Naive B cell (primary cell): ENCODE results near the gene NFKBIE. TPM values are rescaled to one million over a fixed set of nuclear protein-coding genes. Genes with fewer than 3 reads are reported as not detected.

Source experiments
- ATAC-seq, 2 donors: fragments of 150-1000 bp; cut with Tn5 transposase; 2 replicates each; pipeline ENCODE4 v1.10.0; 2021; ENCODE audit warnings: low read depth in 2 of 2, mild to moderate bottlenecking in 2 of 2, moderate library complexity in 2 of 2
- DNase-seq: peaks from one replicate; pipeline ENCODE4 v3.0.0; 2022
- H3K27ac Mint-ChIP-seq, 6 donors: one replicate each; pipeline ENCODE4 v1.8.0; 2020 to 2022; ENCODE audit warnings: mild to moderate bottlenecking in 6 of 6, mixed read lengths in 6 of 6, moderate library complexity in 5 of 6, inconsistent platforms in 2 of 6
- H3K27me3 Mint-ChIP-seq, 3 donors: one replicate each; pipeline ENCODE4 v1.8.0; 2021 to 2022; ENCODE audit warnings: mixed read lengths in 3 of 3, mild to moderate bottlenecking in 1 of 3
- H3K36me3 Mint-ChIP-seq, 2 donors: one replicate each; pipeline ENCODE4 v1.8.0; 2020 to 2022; ENCODE audit warnings: mixed read lengths in 2 of 2, inconsistent platforms in 1 of 2, mild to moderate bottlenecking in 1 of 2
- H3K4me1 Mint-ChIP-seq, 3 donors: one replicate each; pipeline ENCODE4 v1.8.0; 2020 to 2022; ENCODE audit warnings: mixed read lengths in 3 of 3, inconsistent platforms in 1 of 3, mild to moderate bottlenecking in 1 of 3, moderate library complexity in 1 of 3
- H3K4me3 Mint-ChIP-seq, 8 donors: one replicate each; pipeline ENCODE4 v1.8.0; 2020 to 2022; ENCODE audit warnings: mild to moderate bottlenecking in 8 of 8, mixed read lengths in 8 of 8, moderate library complexity in 8 of 8, inconsistent platforms in 2 of 8
- H3K9me3 Mint-ChIP-seq, 7 donors: one replicate each; pipeline ENCODE4 v1.8.0; 2020 to 2022; ENCODE audit warnings: mixed read lengths in 7 of 7, mild to moderate bottlenecking in 5 of 7, inconsistent platforms in 2 of 7, moderate library complexity in 1 of 7
- polyA plus RNA-seq, 6 donors: library from polyadenylated mRNA; unstranded; fragments of 300-500 nt; fragmentation: Illumina TruSeq; gene quantifications; one replicate each; pipeline ENCODE4 v1.2.3, GENCODE V29; 2021; ENCODE audit warnings: low read depth in 6 of 6

Gene NFKBIE
- polyA plus RNA-seq, 6 donors from 2014 or later: 22.1 to 30.8 (median 27.9) TPM

- Mint-ChIP-seq H3K4me1 (peaks cover 25 to 29% (median 28%) of the 10 kb centered on the region in 3 donors), H3K4me3 (peak overlapping the region in 2 of 8 donors; percentile 9 to 87), H3K27me3 (peaks cover 0 to 13% (median 0%) of the 10 kb centered on the region in 3 donors), H3K36me3 (no peaks in the 10 kb centered on the region), H3K27ac (peak overlapping the region in 1 of 6 donors; percentile 56), H3K9me3 (no peaks in the 10 kb centered on the region)
- DNase-seq (no peak), ATAC-seq (no peak)
These were observed 39.6 kb downstream of the NFKBIE start for GRCh38 chr6:44225579-44226325.

DNA sequence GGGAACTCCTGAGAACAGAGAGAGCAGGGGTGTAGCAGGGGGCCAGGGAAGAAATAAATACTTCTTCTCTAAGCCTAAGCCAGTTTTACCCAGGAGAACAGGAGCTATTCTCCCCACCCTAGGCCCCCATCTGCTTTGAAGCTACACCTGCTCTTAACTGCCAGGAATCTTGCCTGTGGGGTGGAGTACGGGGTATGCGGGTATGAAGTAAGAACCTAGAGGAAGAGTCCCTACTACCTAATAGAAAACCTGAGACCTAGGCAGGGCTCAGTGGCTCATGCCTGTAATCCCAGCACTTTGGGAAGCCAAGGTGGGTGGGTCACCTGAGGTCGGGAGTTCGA, 40.4 kb downstream of the NFKBIE start:
- Mint-ChIP-seq H3K9me3 (no peaks in the 10 kb centered on the region), H3K4me3 (peak overlapping the region in 7 of 8 donors; percentile 35 to 92 (median 84)), H3K36me3 (no peaks in the 10 kb centered on the region), H3K4me1 (peaks cover 25 to 31% (median 28%) of the 10 kb centered on the region in 3 donors), H3K27ac (no peak overlapping the region), H3K27me3 (peaks cover 0 to 13% (median 0%) of the 10 kb centered on the region in 3 donors)
- DNase-seq: no peak
- no peak for ATAC-seq

- ATAC-seq (peak; percentile 1 to 6), DNase-seq (no peak)
- Mint-ChIP-seq H3K27me3 (peaks cover 0 to 13% (median 0%) of the 10 kb centered on the region in 3 donors), H3K36me3 (no peaks in the 10 kb centered on the region), H3K9me3 (no peaks in the 10 kb centered on the region), H3K4me1 (peaks cover 29 to 34% (median 33%) of the 10 kb centered on the region in 3 donors), H3K27ac (peak overlapping the region in 1 of 6 donors; percentile 61), H3K4me3 (peak overlapping the region; percentile 80 to 92 (median 86))
These were observed 41.1 kb downstream of the NFKBIE start for GRCh38 chr6:44224029-44224964.

- peak; percentile 79 for DNase-seq
- Mint-ChIP-seq H3K9me3 (no peaks in the 10 kb centered on the region), H3K4me1 (peaks cover 30 to 39% (median 38%) of the 10 kb centered on the region in 3 donors), H3K27me3 (peaks cover 0 to 13% (median 0%) of the 10 kb centered on the region in 3 donors), H3K27ac (peak within 1 kb of the TSS in 4 of 6 donors; percentile 61 to 87 (median 71)), H3K4me3 (peak within 1 kb of the TSS; percentile 80 to 92 (median 89)), H3K36me3 (no peaks in the 10 kb centered on the region)
- ATAC-seq: peak; percentile 81 to 85
These were observed 41.9 kb downstream of the NFKBIE start, which contains the start of gene SLC29A1 for GRCh38 chr6:44223319-44224028. SLC29A1 (plus strand) TSS chr6:44223595; CDS start chr6:44227314, 3,719 bp downstream.

DNA sequence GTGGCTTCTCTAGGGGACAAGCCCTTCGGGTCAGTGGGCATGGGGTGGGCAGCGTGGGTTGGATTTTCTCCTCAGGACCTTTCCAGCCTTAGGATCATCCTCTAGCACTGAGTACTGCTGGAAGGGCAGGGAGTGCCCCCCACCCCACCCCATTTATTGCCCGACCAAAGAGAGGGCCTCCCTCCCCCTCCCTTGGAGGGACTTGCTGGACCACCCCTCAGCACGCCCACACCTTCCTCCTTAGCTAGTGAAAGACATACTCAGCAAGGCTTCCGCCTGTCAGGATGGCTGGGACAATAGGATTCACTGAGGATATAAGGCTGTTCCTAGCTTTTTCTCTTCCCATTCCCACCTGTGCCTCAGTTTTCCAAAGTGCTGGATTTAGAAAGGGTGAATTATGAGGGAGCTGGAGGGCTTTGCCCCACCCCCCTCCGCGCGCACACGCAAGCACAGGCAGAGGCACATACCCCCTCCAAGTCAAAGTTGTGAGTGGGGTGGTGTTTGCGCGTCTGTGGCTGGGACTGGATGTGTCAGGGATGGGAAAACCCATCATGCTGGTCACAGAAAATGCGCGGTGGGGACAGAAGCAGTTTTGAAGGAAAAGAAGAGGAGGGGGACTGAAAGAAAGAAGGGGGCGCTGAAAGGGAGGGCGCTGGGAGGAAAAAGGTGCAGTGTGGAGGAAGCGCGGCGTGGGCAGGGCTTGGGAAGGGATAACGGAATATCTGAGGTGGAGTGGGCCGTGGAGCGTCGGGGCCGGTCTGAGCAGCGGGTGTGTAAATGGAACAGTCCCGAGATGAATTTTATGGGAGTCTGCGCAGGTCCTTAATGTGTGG, 42.6 kb downstream of the NFKBIE start:
- H3K27me3 Mint-ChIP-seq: peaks cover 0 to 13% (median 0%) of the 10 kb centered on the region in 3 donors
- no peak for ATAC-seq

DNA sequence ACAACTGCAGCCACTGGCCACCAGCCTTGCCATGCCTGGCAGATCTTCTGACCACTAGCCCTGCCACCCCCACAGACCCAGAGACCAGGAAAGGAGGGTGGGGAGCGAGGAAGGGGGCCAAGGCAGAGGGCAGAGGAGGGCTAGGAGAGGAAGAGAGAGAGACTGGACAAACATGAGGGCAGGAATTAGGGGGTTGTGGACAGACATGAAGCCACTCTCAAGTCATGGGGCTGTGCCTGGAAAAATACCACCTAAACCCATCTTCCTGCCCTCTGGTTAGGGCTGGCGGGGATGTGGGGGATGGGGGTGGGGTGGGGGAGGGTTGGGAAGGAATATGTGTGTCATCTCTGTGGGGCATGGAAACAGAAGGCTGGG, 43.4 kb downstream of the NFKBIE start:
- Mint-ChIP-seq H3K4me1 (peaks cover 34 to 42% (median 38%) of the 10 kb centered on the region in 3 donors), H3K4me3 (peak overlapping the region in 4 of 8 donors; percentile 48 to 91 (median 83)), H3K9me3 (no peaks in the 10 kb centered on the region), H3K27me3 (peaks cover 0 to 13% (median 0%) of the 10 kb centered on the region in 3 donors), H3K36me3 (no peaks in the 10 kb centered on the region), H3K27ac (peak overlapping the region in 2 of 6 donors; percentile 60 to 77)
- ATAC-seq (no peak), DNase-seq (no peak)

More for the DNA sequence above, 42.6 kb downstream of the NFKBIE start:
- Mint-ChIP-seq H3K36me3 (no peaks in the 10 kb centered on the region), H3K27ac (peak overlapping the region in 3 of 6 donors; percentile 70 to 87 (median 72)), H3K4me1 (peaks cover 34 to 42% (median 38%) of the 10 kb centered on the region in 3 donors), H3K4me3 (peak overlapping the region; percentile 77 to 92 (median 89)), H3K9me3 (no peaks in the 10 kb centered on the region)
- no peak for DNase-seq

GRCh38 chr6:44221291-44221960, 43.9 kb downstream of the NFKBIE start:
- H3K9me3 Mint-ChIP-seq: no peaks in the 10 kb centered on the region
- H3K36me3 Mint-ChIP-seq: no peaks in the 10 kb centered on the region
- peak; percentile 60 to 62 for ATAC-seq
- H3K4me1 Mint-ChIP-seq: peaks cover 34 to 43% (median 38%) of the 10 kb centered on the region in 3 donors
- peak overlapping the region in 4 of 6 donors; percentile 60 to 88 (median 87) for H3K27ac Mint-ChIP-seq
- H3K27me3 Mint-ChIP-seq: peaks cover 0 to 13% (median 0%) of the 10 kb centered on the region in 3 donors
- peak overlapping the region in 7 of 8 donors; percentile 37 to 91 (median 63) for H3K4me3 Mint-ChIP-seq
- DNase-seq: peak; percentile 69

DNA sequence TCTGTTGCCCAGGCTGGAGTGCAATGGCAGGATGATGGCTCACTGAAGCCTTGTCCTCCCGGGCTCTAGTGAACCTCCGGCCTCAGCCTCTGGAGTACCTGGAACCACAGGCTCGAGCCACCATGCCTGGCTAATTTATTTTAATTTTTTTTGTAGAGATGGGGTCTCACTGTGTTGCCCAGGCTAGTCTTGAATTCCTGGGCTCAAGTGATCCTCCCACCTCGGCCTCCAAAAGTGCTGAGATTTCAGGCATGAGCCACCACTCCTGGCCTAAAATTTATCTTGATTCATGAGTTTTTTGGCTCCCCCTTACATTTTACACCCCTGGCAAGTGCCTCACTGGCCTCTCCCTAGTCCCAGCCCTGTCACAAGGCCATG, 44.4 kb downstream of the NFKBIE start:
- Mint-ChIP-seq H3K4me1 (peaks cover 34 to 44% (median 38%) of the 10 kb centered on the region in 3 donors), H3K4me3 (peak overlapping the region in 5 of 8 donors; percentile 37 to 91 (median 69)), H3K27me3 (peaks cover 0 to 13% (median 0%) of the 10 kb centered on the region in 3 donors), H3K9me3 (no peaks in the 10 kb centered on the region), H3K36me3 (no peaks in the 10 kb centered on the region), H3K27ac (peak overlapping the region in 4 of 6 donors; percentile 60 to 88 (median 87))
- DNase-seq: no peak
- no peak for ATAC-seq

DNA sequence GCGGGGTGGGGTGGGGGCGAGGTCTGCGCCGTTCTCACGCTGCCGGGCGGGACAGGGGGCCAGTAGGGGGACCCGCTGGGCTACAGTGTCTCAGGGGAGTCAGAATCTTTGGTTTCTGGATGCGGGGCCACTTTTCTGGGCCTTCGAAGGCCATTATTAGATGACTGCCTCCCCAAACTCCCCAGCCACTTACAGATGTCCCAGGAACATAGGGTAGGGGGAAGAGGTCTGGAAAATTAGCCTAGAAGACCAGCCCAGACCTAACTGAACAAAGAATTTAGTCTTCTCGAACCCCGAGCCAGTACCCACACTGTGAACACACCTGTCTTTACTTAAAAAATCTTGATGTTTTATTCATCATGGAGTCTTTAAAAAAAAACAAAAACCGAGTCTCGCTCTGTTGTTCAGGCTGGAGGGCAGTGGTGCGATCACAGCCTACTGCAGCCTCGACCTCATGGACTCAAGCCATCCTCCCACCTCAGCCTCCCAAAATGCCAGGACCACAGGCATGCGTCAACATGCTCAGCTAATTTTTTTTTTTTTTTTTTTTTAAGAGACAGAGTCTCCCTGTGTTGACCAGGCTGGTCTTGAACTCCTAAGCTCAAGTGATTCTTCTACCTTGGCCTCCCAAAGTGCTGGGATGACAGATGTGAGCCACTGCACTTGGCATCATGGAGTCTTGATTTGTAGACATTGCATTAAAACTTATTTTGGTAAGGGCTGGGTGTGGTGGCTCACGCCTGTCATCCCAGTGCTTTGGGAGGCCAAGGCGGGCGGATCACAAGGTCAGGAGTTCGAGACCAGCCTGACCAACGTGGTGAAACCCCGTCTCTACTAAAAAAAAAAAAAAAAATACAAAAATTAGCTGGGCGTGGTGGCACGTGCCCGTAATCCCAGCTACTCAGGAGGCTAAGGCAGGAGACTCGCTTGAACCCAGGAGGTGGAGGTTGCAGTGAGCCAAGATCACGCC, 45.3 kb downstream of the NFKBIE start:
- ATAC-seq (no peak), DNase-seq (no peak)
- Mint-ChIP-seq H3K4me3 (peak overlapping the region in 7 of 8 donors; percentile 19 to 89 (median 79)), H3K36me3 (no peaks in the 10 kb centered on the region), H3K4me1 (peaks cover 34 to 44% (median 38%) of the 10 kb centered on the region in 3 donors), H3K27ac (peak overlapping the region in 2 of 6 donors; percentile 56 to 76), H3K27me3 (peaks cover 0 to 13% (median 0%) of the 10 kb centered on the region in 3 donors), H3K9me3 (no peaks in the 10 kb centered on the region)

DNA sequence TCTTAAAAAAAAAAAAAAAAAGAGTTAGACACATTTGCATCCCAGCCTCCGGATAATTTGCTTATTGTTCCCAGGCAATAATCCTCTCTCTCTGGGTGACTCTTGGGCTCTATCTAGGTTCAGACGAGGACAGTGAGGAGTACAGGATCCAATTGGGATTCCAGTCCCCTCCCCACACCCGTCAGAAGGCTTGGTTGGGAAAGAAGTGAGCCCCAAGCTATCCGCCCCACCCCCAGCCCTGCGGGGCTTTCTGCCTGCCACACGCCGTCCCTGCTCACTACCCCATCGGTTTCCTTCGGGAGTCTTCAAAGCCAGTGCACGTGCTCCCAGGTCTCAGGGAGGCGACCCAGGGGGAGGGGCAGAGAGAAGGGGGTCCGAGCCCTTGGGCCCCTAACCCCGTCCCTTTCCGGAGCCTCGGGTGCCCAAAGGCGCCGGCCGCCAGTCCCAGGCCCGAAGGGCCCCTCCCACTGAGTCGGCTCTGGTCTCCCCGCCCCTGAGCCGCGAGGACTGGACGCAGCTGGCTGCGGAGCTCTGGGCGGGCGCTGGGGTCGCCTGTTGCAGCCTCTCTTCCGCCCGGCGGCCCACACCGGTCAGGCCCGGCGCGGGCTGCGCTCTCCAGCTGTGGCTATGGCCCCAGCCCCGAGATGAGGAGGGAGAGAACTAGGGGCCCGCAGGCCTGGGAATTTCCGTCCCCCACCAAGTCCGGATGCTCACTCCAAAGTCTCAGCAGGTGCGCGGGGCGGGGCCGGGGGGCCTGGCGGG, 46.1 kb downstream of the NFKBIE start:
- Mint-ChIP-seq H3K4me3 (peak overlapping the region; percentile 78 to 89 (median 82)), H3K27me3 (peaks cover 0 to 9% (median 0%) of the 10 kb centered on the region in 3 donors), H3K4me1 (peaks cover 29 to 38% (median 33%) of the 10 kb centered on the region in 3 donors), H3K27ac (peak overlapping the region in 3 of 6 donors; percentile 34 to 76 (median 62)), H3K36me3 (no peaks in the 10 kb centered on the region), H3K9me3 (no peaks in the 10 kb centered on the region)
- peak; percentile 5 to 24 for ATAC-seq
- DNase-seq: peak; percentile 34
